ENCODE measurements around the gene DOK6. TPM values are rescaled to one million over a fixed set of nuclear protein-coding genes. Genes with fewer than 3 reads are reported as not detected.

The DOK6 gene
- total and polyA plus RNA-seq, 8 donors: 2.9 to 19.1 (median 14.9) TPM

DNA sequence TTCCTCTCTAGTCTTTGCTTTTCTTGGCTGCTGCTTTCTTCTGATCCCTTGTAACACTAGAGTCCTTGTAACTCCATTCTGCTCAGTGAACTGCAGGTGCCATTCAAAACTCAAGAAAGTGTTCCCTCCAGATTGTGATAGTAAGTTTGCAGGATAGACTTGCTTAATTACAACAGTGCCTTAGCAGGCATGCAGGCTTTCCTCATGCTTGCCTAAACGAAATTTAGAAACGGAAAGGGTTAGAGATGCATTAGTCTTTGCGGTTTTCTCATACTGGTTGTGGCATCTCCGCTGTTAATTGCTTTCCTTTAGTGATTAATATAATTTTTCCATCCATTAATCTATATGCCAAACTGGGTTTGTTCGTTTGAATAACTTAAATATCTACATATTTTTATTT is 82.9 kb downstream of the DOK6 start:
- Histone ChIP-seq H3K4me3 (no peak overlapping the region), H3K27ac (no peak overlapping the region), H3K36me3 (no peaks in the 10 kb centered on the region), H3K9me3 (peaks cover 0 to 3% of the 10 kb centered on the region in 2 donors), H3K27me3 (no peaks in the 10 kb centered on the region), H3K4me1 (no peaks in the 10 kb centered on the region)
- intact Hi-C loops (cut with DNase I): no loop called here
- no peak for TF ChIP-seq CTCF (IDR thresholded peaks at IDR 0.05)
- ATAC-seq (no peak), DNase-seq (no peak)

- Histone ChIP-seq H3K36me3 (no peaks in the 10 kb centered on the region), H3K4me3 (no peak overlapping the region), H3K27me3 (no peaks in the 10 kb centered on the region), H3K4me1 (no peaks in the 10 kb centered on the region), H3K27ac (no peak overlapping the region), H3K9me3 (peaks cover 0 to 3% of the 10 kb centered on the region in 2 donors)
- DNase-seq (no peak), ATAC-seq (no peak)
- intact Hi-C loops (cut with DNase I): no loop called here
- no peak for TF ChIP-seq CTCF (IDR thresholded peaks at IDR 0.05)
These were observed 84.2 kb downstream of the DOK6 start for GRCh38 chr18:69484699-69485396.

GRCh38 chr18:69487488-69488394 is 87.1 kb downstream of the DOK6 start:
- H3K9me3 ChIP-seq: peaks cover 0 to 3% of the 10 kb centered on the region in 2 donors
- intact Hi-C loops (cut with DNase I): no loop called here
- no peak overlapping the region for H3K4me3 ChIP-seq
- no peak overlapping the region for H3K27ac ChIP-seq
- TF ChIP-seq CTCF (IDR thresholded peaks at IDR 0.05): no peak
- ATAC-seq (no peak), DNase-seq (no peak)
- no peaks in the 10 kb centered on the region for H3K36me3 ChIP-seq
- H3K27me3 ChIP-seq: no peaks in the 10 kb centered on the region
- no peaks in the 10 kb centered on the region for H3K4me1 ChIP-seq

GRCh38 chr18:69490072-69490471 is 89.4 kb downstream of the DOK6 start:
- TF ChIP-seq CTCF (IDR thresholded peaks at IDR 0.05): no peak
- DNase-seq: no peak
- Histone ChIP-seq H3K27me3 (no peaks in the 10 kb centered on the region), H3K27ac (no peak overlapping the region), H3K4me1 (no peaks in the 10 kb centered on the region), H3K4me3 (no peak overlapping the region), H3K36me3 (no peaks in the 10 kb centered on the region), H3K9me3 (peaks cover 0 to 7% of the 10 kb centered on the region in 2 donors)
- intact Hi-C loops (cut with DNase I): no loop called here
- no peak for ATAC-seq

- no peak for ATAC-seq
- Histone ChIP-seq H3K27ac (no peak overlapping the region), H3K9me3 (peaks cover 0 to 8% of the 10 kb centered on the region in 2 donors), H3K27me3 (no peaks in the 10 kb centered on the region), H3K4me3 (no peak overlapping the region), H3K4me1 (no peaks in the 10 kb centered on the region), H3K36me3 (no peaks in the 10 kb centered on the region)
- intact Hi-C loops (cut with DNase I): no loop called here
- no peak for TF ChIP-seq CTCF (IDR thresholded peaks at IDR 0.05)
- peak in 1 of 4 donors; percentile 33 for DNase-seq
These were observed 90.1 kb downstream of the DOK6 start for GRCh38 chr18:69490813-69491212.

Measured in left lung (tissue), 10 donors.